ENCODE data around the gene SNTG2. TPM values are rescaled to one million over a fixed set of nuclear protein-coding genes. Genes with fewer than 3 reads are reported as not detected.
"Not testable (repeated sequence)": the region's sequence is repeated elsewhere in the genome, so short reads cannot be mapped to it uniquely, and the experiment has no call there.

Gene SNTG2
- total RNA-seq, 2 donors from 2014 or later = 2.4 TPM; not detected in 1

DNA sequence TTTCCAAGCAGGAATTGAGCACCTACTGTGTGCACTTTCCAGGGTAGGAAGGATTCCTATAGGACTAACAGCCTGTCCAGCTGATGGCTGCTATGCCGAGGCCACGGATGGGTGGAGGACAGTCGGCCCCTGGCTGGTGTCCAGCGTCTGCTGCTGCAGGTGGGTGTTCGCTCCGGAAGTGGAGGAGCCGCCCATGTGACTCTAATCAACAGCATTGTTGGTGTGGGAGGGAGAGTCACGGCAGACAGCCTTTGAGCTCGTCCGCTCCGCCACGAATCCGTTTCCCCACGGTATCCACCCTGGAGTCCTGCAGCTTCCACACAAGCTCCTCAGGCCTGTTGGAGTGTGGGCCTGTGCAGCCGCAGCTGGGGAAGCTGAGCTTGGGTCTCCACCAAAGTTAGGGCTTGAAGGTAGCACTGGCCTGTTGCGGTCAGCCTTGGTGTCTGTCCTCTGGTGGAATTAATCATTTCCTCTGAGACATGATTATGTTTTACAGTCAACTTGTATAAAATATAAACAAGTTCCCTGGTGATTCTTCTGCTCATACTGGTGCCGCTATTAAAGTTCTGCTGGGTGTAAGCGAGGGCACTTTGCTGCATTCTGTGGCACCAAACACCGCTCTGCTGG lies 276.7 kb downstream of the SNTG2 start:
- Histone ChIP-seq H3K36me3 (no peaks in the 10 kb centered on the region), H3K9me3 (no peaks in the 10 kb centered on the region), H3K4me1 (no peaks in the 10 kb centered on the region), H3K27ac (no peak overlapping the region), H3K4me3 (no peak overlapping the region), H3K27me3 (no peaks in the 10 kb centered on the region)
- DNase-seq (ENCODE audit: low spot score) = no peak
- TF ChIP-seq, protein P1, sequence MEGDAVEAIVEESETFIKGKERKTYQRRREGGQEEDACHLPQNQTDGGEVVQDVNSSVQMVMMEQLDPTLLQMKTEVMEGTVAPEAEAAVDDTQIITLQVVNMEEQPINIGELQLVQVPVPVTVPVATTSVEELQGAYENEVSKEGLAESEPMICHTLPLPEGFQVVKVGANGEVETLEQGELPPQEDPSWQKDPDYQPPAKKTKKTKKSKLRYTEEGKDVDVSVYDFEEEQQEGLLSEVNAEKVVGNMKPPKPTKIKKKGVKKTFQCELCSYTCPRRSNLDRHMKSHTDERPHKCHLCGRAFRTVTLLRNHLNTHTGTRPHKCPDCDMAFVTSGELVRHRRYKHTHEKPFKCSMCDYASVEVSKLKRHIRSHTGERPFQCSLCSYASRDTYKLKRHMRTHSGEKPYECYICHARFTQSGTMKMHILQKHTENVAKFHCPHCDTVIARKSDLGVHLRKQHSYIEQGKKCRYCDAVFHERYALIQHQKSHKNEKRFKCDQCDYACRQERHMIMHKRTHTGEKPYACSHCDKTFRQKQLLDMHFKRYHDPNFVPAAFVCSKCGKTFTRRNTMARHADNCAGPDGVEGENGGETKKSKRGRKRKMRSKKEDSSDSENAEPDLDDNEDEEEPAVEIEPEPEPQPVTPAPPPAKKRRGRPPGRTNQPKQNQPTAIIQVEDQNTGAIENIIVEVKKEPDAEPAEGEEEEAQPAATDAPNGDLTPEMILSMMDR (IDR thresholded peaks at IDR 0.05) = no peak

DNA sequence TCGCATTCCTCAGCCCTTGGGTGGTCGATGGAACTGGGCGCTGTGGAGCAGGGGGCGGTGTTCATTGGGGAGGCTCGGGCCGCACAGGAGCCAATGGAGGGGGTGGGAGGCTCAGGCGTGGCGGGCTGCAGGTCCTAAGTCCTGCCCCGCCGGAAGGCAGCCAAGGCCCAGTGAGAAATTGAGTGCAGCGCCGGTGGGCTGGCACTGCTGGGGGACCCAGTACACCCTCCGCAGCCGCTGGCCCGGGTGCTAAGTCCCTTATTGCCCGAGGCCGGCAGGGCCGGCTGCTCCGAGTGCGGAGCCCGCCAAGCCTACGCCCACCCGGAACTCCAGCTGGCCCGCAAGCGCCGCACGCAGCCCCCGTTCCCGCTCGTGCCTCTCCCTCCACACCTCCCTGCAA lies 278.9 kb downstream of the SNTG2 start:
- not testable (repeated sequence) for H3K36me3 ChIP-seq; H3K4me3 ChIP-seq; H3K27ac ChIP-seq; H3K9me3 ChIP-seq; H3K4me1 ChIP-seq; DNase-seq (ENCODE audit: low spot score); H3K27me3 ChIP-seq

DNA sequence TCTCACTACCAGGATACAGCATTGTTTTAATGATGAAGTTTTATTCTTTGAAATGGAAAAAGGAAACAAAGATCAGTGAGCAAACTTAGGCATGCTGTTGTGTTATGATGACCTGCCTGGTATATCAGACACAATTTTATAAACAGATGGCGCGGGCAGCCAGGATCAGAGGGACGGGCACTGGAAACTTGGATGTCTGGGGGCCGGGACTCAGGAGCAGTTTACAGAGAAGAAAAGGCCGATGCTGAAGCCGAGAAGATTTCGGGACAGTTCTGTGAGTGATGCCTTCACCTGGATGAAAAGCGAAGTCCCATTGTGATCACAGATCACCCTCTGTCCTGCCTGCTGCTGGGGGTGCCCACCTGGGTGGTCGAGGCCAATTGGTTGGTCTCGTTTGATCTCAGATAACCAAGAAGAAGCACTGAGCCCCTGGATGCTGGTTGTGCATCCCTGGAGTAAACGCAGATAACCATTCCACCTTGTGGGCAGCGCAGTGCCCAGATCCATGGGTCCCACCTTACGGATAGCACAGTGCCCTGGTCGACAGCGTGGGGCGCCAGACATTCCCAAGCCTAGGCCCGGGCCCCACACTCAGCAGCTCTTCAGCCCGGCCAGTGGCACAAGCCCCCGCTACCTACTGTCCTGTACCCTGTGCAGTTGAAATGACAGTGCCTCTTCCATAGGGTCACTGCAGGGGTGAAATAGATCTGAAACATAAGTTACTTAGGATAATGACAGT lies 279.7 kb downstream of the SNTG2 start:
- no peaks in the 10 kb centered on the region for H3K36me3 ChIP-seq
- no peaks in the 10 kb centered on the region for H3K27me3 ChIP-seq
- no peak for DNase-seq (ENCODE audit: low spot score)
- H3K4me3 ChIP-seq = no peak overlapping the region
- no peaks in the 10 kb centered on the region for H3K4me1 ChIP-seq
- H3K27ac ChIP-seq = no peak overlapping the region
- no peaks in the 10 kb centered on the region for H3K9me3 ChIP-seq
- TF ChIP-seq, protein P1 (IDR thresholded peaks at IDR 0.05) = no peak

DNA sequence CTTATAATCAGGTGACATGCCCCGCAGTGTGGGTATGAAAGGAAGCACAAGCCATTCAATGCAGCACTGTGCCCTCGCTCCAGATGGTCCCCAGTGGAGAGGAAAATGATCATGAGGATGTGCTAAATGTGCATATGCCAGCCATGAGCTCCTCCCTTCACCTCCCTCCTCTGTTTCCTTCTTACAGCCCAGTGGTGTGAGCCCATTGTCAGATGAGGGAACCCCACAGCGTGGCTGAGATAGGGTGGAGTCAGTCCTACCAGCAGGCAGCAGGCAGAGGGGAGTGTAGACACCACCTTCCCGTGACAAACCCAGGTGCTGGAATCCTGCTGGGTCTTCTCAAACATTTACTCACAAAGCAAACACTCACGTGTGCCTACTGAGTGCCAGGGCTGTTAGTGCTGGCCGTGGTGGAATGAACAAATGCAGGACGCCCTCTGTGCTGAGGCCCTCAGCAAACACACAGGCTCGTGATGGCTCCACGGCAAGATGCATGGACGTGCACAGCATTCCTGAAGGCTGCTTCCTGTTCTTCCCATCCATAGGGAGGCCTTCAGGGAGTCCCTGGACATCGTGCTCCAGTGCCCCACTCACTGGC lies 280.9 kb downstream of the SNTG2 start:
- no peaks in the 10 kb centered on the region for H3K4me1 ChIP-seq
- H3K36me3 ChIP-seq = no peaks in the 10 kb centered on the region
- TF ChIP-seq, protein P1 (IDR thresholded peaks at IDR 0.05) = no peak

DNA sequence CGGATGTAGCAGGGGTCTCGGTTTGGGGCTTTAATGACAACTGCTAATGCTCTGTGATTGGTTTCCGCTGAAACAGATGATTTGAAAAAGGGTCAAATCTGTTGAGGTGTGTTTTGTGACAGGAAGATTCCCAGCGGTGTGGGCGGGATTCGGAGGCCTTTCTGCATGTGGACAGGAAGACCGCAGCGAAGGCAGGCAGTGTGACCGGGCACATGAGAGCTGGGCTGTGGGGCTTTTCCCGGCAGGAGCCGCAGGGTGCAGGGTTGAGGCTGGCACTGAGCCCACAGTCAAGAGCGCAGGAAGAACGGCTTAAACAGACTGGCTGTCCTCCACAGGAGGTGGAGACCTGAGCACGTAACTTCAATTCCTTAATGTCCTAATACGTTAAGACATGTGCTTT lies 282.6 kb downstream of the SNTG2 start:
- Histone ChIP-seq H3K4me1 (no peaks in the 10 kb centered on the region), H3K27ac (no peak overlapping the region), H3K27me3 (no peaks in the 10 kb centered on the region), H3K9me3 (no peaks in the 10 kb centered on the region), H3K36me3 (no peaks in the 10 kb centered on the region), H3K4me3 (no peak overlapping the region)
- DNase-seq (ENCODE audit: low spot score) = no peak
- TF ChIP-seq, protein P1 (IDR thresholded peaks at IDR 0.05) = no peak

More for the DNA sequence above, 280.9 kb downstream of the SNTG2 start:
- Histone ChIP-seq H3K4me3 (no peak overlapping the region), H3K27ac (no peak overlapping the region), H3K9me3 (no peaks in the 10 kb centered on the region), H3K27me3 (no peaks in the 10 kb centered on the region)
- no peak for DNase-seq (ENCODE audit: low spot score)

DNA sequence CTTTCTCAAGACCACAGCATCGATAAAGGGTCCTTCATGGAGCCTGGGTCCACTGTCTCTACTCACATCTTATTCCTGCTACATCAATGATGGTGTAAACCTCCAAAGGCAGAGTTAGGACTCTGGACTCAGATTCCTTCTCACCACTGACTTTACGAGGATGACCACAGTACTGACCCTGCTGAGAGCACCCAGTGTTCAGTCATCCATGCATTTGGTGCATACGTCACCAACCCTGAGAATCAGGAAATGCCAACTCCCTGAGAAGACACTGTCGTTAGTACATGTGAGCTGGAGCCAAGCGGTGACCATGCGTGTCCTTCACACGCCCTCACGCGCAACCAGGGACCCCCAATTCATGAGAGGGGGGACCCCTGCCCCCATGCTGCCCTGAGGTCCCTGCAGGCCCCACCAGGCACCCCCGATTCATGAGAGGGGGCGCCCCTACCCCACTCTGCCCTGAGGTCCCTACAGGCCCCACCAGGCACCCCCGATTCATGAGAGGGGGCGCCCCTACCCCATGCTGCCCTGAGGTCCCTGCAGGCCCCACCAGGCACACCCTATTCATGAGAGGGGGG lies 284.2 kb downstream of the SNTG2 start:
- TF ChIP-seq, protein P1 (IDR thresholded peaks at IDR 0.05) = no peak
- Histone ChIP-seq H3K4me1 (no peaks in the 10 kb centered on the region), H3K4me3 (no peak overlapping the region), H3K27ac (no peak overlapping the region), H3K27me3 (no peaks in the 10 kb centered on the region), H3K36me3 (no peaks in the 10 kb centered on the region), H3K9me3 (no peaks in the 10 kb centered on the region)
- no peak for DNase-seq (ENCODE audit: low spot score)
